Measurements from ENCODE around the gene PRKCSH. TPM values are rescaled to one million over a fixed set of nuclear protein-coding genes. Genes with fewer than 3 reads are reported as not detected.
"Not testable (repeated sequence)": the region's sequence is repeated elsewhere in the genome, so short reads cannot be mapped to it uniquely, and the experiment has no call there.

Gene PRKCSH
- polyA plus RNA-seq, 3 donors, result 24.9 to 172 (median 28.4) TPM

DNA sequence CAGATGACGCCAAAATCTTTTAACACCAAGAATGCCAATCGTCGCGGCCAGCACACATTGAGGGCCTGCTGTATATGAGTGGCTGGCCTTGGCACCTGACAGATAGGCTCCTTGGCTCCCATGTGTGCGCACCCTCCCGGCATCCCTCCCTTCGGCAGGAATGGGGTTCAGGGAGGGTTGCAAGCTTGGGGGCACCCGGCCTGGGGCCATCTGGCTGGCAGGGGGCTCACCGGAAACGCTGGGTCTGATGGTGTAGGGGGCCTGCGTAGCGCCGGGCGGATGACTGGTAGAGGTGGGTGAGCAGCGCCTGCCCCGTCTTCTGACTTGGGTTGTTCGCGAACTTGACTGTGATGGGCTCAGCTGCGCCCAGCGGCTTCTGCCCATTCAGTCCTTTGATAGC, 22.4 kb downstream of the PRKCSH start:
- Mint-ChIP-seq H3K4me3 (peak overlapping the region in 1 of 2 donors; percentile 26), H3K36me3 (no peaks in the 10 kb centered on the region), H3K9me3 (peaks cover 0 to 7% (median 0%) of the 10 kb centered on the region in 7 donors), H3K27ac (no peak overlapping the region), H3K4me1 (no peaks in the 10 kb centered on the region), H3K27me3 (ENCODE audit: low read depth in 3 of 3) (peaks cover 1 to 15% (median 11%) of the 10 kb centered on the region in 3 donors)
- Histone ChIP-seq H3K4me2 (replicated peaks; ENCODE audit: extremely low read depth, low read length, poor library complexity, severe bottlenecking) (no peak overlapping the region), H3K36me3 (replicated peaks in 1 of 2; ENCODE audit: control insufficient read depth in 1 of 2, insufficient read depth in 2 of 2, low read length in 2 of 2) (no peaks in the 10 kb centered on the region), H3K9ac (ENCODE audit: insufficient read depth, low read length, poor library complexity, severe bottlenecking) (no peak overlapping the region), H3K9me3 (replicated peaks in 1 of 2; ENCODE audit: control insufficient read depth in 1 of 2, insufficient read depth in 1 of 2, low read length in 2 of 2) (no peaks in the 10 kb centered on the region), H4K20me1 (ENCODE audit: insufficient read depth, low read length) (no peaks in the 10 kb centered on the region), H2AFZ (ENCODE audit: insufficient read depth, low read depth, low read length, poor library complexity, severe bottlenecking) (no peak overlapping the region), H3K27ac (ENCODE audit: low read depth in 1 of 2, low read length in 2 of 2) (no peak overlapping the region), H3K79me2 (ENCODE audit: insufficient read depth, low read length) (no peaks in the 10 kb centered on the region), H3K4me3 (replicated peaks in 1 of 3; ENCODE audit: low read depth in 2 of 3, low read length in 3 of 3) (no peak overlapping the region), H3K27me3 (ENCODE audit: control insufficient read depth in 2 of 2, insufficient read depth in 2 of 2, low read length in 2 of 2) (no peaks in the 10 kb centered on the region), H3K4me1 (ENCODE audit: control insufficient read depth in 1 of 2, insufficient read depth in 2 of 2, low read length in 2 of 2) (no peaks in the 10 kb centered on the region)
- intact Hi-C loops (cut with micrococcal nuclease), result no loop called here
- TF ChIP-seq, protein P1, sequence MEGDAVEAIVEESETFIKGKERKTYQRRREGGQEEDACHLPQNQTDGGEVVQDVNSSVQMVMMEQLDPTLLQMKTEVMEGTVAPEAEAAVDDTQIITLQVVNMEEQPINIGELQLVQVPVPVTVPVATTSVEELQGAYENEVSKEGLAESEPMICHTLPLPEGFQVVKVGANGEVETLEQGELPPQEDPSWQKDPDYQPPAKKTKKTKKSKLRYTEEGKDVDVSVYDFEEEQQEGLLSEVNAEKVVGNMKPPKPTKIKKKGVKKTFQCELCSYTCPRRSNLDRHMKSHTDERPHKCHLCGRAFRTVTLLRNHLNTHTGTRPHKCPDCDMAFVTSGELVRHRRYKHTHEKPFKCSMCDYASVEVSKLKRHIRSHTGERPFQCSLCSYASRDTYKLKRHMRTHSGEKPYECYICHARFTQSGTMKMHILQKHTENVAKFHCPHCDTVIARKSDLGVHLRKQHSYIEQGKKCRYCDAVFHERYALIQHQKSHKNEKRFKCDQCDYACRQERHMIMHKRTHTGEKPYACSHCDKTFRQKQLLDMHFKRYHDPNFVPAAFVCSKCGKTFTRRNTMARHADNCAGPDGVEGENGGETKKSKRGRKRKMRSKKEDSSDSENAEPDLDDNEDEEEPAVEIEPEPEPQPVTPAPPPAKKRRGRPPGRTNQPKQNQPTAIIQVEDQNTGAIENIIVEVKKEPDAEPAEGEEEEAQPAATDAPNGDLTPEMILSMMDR (IDR thresholded peaks at IDR 0.05), result no peak
- WGBS (ENCODE audit: insufficient coverage), result 89% methylated on average over 12 of the region's 20 CpGs
- no peak for DNase-seq

DNA sequence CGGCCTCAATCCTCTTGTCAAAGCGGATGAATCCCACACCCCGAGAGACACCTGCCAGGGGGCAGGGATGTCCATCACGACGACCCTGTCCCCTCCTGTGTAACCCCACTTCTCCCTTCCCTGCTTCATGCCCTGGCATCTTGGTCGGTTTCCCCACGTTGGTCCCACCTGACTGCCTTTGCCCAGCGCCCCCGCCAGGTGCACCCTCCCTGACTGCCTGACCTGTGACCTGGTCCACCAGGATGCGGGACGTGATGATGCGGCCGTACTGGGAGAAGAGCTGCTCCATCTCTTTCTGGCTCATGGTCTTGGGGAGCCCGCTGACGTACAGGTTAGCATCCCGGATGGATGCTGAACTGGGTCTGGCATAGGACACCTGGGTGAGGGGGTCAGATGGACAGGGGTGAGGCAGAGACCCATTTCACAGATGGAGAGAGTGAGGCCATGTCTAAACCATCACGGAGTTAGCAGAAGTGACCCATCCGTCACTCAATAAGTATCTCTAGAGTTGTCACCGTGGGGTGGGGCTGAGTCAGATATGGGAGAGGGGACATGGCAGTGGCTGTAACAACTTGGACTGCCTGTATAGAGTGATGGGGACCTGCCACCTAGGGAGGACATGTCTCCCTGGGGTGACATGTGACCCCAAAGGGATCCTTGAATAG, 22.9 kb downstream of the PRKCSH start:
- Histone ChIP-seq H3K4me1 (ENCODE audit: control insufficient read depth in 1 of 2, insufficient read depth in 2 of 2, low read length in 2 of 2) (no peaks in the 10 kb centered on the region), H3K27me3 (ENCODE audit: control insufficient read depth in 2 of 2, insufficient read depth in 2 of 2, low read length in 2 of 2) (no peaks in the 10 kb centered on the region), H3K36me3 (replicated peaks in 1 of 2; ENCODE audit: control insufficient read depth in 1 of 2, insufficient read depth in 2 of 2, low read length in 2 of 2) (no peaks in the 10 kb centered on the region), H3K27ac (ENCODE audit: low read depth in 1 of 2, low read length in 2 of 2) (no peak overlapping the region), H3K4me3 (replicated peaks in 1 of 3; ENCODE audit: low read depth in 2 of 3, low read length in 3 of 3) (no peak overlapping the region), H3K79me2 (ENCODE audit: insufficient read depth, low read length) (no peaks in the 10 kb centered on the region), H2AFZ (ENCODE audit: insufficient read depth, low read depth, low read length, poor library complexity, severe bottlenecking) (no peak overlapping the region), H4K20me1 (ENCODE audit: insufficient read depth, low read length) (no peaks in the 10 kb centered on the region), H3K4me2 (replicated peaks; ENCODE audit: extremely low read depth, low read length, poor library complexity, severe bottlenecking) (no peak overlapping the region), H3K9me3 (replicated peaks in 1 of 2; ENCODE audit: control insufficient read depth in 1 of 2, insufficient read depth in 1 of 2, low read length in 2 of 2) (no peaks in the 10 kb centered on the region), H3K9ac (ENCODE audit: insufficient read depth, low read length, poor library complexity, severe bottlenecking) (no peak overlapping the region)
- Mint-ChIP-seq H3K4me1 (no peaks in the 10 kb centered on the region), H3K27me3 (ENCODE audit: low read depth in 3 of 3) (peaks cover 1 to 15% (median 11%) of the 10 kb centered on the region in 3 donors), H3K27ac (no peak overlapping the region), H3K4me3 (peak overlapping the region in 1 of 2 donors; percentile 26), H3K9me3 (peaks cover 0 to 7% (median 0%) of the 10 kb centered on the region in 7 donors), H3K36me3 (no peaks in the 10 kb centered on the region)
- intact Hi-C loops (cut with micrococcal nuclease), result no loop called here
- TF ChIP-seq, protein P1 (IDR thresholded peaks at IDR 0.05), result no peak
- WGBS (ENCODE audit: insufficient coverage), result 91% methylated on average over 18 of the region's 19 CpGs
- no peak for DNase-seq

DNA sequence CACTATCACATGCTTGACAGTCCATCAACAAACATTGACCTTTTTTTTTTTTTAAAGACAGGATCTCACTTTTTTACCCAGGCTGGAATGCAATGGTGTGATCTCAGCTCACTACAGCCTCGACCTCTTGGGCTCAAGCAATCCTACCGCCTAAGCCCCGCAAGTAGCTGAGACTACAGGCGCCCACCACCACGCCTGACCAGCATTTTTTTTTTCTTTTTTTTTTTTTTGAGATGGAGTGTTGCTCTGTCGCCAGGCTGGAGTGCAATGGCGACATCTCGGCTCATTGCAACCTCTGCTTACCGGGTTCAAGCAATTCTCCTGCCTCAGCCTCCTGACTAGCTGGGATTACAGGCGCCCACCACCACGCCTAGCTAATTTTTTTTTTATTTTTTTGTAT, 23.5 kb downstream of the PRKCSH start:
- H3K36me3 ChIP-seq (replicated peaks in 1 of 2; ENCODE audit: control insufficient read depth in 1 of 2, insufficient read depth in 2 of 2, low read length in 2 of 2); DNase-seq; H3K4me3 Mint-ChIP-seq; H3K9ac ChIP-seq (ENCODE audit: insufficient read depth, low read length, poor library complexity, severe bottlenecking); H3K4me1 ChIP-seq (ENCODE audit: control insufficient read depth in 1 of 2, insufficient read depth in 2 of 2, low read length in 2 of 2); H4K20me1 ChIP-seq (ENCODE audit: insufficient read depth, low read length); H3K36me3 Mint-ChIP-seq; H3K9me3 ChIP-seq (replicated peaks in 1 of 2; ENCODE audit: control insufficient read depth in 1 of 2, insufficient read depth in 1 of 2, low read length in 2 of 2); H3K9me3 Mint-ChIP-seq; H3K27ac ChIP-seq (ENCODE audit: low read depth in 1 of 2, low read length in 2 of 2); H3K27me3 ChIP-seq (ENCODE audit: control insufficient read depth in 2 of 2, insufficient read depth in 2 of 2, low read length in 2 of 2); H3K79me2 ChIP-seq (ENCODE audit: insufficient read depth, low read length); H3K27ac Mint-ChIP-seq; intact Hi-C loops (cut with micrococcal nuclease); H3K4me2 ChIP-seq (replicated peaks; ENCODE audit: extremely low read depth, low read length, poor library complexity, severe bottlenecking); H2AFZ ChIP-seq (ENCODE audit: insufficient read depth, low read depth, low read length, poor library complexity, severe bottlenecking); H3K4me1 Mint-ChIP-seq; H3K4me3 ChIP-seq (replicated peaks in 1 of 3; ENCODE audit: low read depth in 2 of 3, low read length in 3 of 3): not testable (repeated sequence)
- H3K27me3 Mint-ChIP-seq (ENCODE audit: low read depth in 3 of 3), result peaks cover 1 to 15% (median 11%) of the 10 kb centered on the region in 3 donors
- WGBS (ENCODE audit: insufficient coverage), result 20% methylated on average over 1 of the region's 11 CpGs
